ENCODE measurements around the gene ELOVL5.
"Not testable (repeated sequence)": the region's sequence is repeated elsewhere in the genome, so short reads cannot be mapped to it uniquely, and the experiment has no call there.

ELOVL5 gene, protein sequence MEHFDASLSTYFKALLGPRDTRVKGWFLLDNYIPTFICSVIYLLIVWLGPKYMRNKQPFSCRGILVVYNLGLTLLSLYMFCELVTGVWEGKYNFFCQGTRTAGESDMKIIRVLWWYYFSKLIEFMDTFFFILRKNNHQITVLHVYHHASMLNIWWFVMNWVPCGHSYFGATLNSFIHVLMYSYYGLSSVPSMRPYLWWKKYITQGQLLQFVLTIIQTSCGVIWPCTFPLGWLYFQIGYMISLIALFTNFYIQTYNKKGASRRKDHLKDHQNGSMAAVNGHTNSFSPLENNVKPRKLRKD

DNA sequence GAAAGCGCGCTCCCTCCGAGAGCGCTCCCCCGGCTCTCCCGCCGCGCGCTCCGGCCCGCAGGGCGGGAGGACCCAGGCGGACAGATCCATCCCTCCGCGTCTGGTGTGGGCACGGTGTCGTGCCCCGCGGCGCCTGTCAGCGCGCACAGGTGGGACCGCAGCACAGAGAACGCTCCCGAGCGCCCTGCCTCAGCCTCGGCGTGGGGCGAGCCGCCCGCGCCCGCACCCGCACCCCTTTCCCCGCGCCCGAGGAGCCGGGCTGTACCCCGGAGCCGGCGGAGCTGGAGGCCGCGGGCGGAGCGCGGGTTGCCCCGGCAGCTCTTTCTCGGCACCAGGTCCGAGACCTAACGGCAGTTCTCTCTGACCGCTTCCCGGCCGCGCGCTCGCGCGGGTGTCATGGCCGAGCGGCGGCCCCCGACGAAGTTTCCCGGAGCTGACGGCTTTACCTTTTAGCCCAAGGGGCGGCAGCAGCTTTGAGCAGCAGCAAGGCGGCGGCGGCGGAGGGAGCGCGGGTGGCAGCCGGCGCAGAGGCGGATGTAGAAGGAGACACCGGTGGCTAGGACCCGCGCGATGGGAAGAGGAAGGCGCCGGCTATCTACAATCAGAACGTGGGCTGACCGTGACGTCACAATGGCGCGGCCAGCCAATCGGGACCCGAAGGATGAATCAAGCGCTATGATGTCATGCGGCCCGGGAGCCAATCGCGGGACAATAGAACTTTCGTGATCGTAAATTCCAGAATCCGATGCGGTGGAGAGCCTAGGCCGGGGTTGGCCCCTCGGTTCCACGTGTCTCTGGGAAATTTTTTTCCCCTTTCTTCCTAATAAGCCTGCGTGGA lies at the start of gene ELOVL5:
Gene ELOVL5 (minus strand): TSS at position 580 of the 838 bp plus-strand sequence. CDS start 53,251 bp downstream, outside the sequence.
- DNase-seq: peak; percentile 61

GRCh38 chr6:53397283-53397682 lies 48.5 kb upstream of the ELOVL5 start:
- DNase-seq: no peak

DNA sequence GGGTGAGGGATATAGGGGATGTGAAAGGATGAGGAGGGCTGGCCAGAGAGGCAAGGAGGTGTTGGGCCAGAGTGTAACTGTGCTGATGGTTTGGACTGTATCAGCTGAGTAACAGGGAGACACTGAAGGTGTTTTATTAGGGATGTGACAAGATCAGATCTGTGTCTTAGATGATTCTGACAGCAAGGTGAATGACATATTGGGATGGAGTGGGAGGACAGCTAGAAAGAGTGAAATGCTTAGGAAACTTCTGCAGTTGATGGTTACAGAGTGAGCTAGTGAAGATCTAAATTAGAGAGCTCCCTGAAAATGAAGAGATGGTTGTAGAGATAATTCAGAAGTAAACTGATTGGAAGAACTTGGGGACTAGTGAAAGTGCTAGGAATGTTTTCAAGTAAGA lies 47.2 kb upstream of the ELOVL5 start:
- no peak for DNase-seq

- no peak for DNase-seq
Measured at GRCh38 chr6:53394704-53395103, 46.0 kb upstream of the ELOVL5 start.

DNA sequence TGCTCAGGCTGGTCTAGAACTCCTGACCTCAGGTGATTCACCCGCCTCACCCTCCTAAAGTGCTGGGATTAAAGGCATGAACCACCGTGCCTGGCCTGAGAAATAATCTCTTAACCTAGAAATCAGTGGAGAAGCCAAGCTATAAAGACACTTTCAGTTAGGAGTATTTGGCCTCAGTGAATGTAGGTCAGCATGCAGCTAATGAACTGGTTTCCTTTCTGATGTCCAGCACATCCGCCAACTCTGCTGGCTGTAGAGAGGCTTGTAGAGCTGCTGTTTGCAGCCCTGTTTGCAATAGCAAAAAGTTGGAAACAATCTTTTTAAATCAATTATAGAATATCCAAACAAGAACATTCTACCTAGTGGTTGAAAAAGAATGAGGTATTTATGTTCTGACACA lies 42.4 kb upstream of the ELOVL5 start:
- DNase-seq: no peak

DNA sequence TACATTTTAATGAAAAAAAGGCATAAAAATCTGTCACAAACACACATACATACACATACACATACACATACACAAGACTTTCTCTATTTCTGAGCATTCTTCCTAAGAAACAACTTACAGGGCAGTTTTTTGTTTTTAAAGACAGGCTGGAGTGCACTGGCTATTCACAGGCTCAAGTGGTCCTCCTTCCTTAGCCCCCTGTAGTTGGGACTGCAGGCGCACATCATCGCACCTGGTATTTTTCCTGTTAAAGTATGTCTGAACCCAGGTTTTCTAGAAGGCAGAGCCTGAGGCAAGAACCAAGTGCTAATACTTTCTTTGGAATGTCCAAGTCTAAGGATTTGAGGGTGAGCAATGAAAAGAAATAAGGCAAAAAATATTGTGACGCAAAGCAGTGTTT lies 41.3 kb upstream of the ELOVL5 start:
- no peak for DNase-seq

- DNase-seq: not testable (repeated sequence)
Measured at GRCh38 chr6:53388615-53389014, 39.9 kb upstream of the ELOVL5 start.

GRCh38 chr6:53382421-53382820 lies 33.7 kb upstream of the ELOVL5 start:
- DNase-seq: no peak

GRCh38 chr6:53378208-53378607 lies 29.5 kb upstream of the ELOVL5 start:
- no peak for DNase-seq

GRCh38 chr6:53377793-53378192 lies 29.0 kb upstream of the ELOVL5 start:
- DNase-seq: no peak

DNA sequence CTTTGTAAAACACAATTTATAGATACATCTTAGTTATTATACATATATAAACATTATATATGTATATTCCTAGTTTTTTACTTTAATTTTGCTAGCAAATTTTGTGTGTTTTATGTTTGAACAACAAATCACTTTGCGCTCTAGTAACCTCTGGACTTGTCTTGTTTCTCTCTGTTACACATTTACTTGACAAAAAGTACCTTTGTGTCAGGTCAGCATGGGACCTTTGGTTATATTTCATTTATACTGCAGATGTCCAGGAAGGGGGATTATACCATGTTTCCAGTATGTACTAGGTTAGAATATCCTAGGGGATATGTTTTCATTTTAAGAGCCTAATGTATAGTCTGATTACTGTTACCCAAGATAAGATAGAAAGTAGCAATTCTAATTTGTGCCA lies 28.5 kb upstream of the ELOVL5 start:
- DNase-seq: no peak

- no peak for DNase-seq
Measured at GRCh38 chr6:53376661-53377226, 28.0 kb upstream of the ELOVL5 start.

- no peak for DNase-seq
Measured at GRCh38 chr6:53375847-53376246, 27.1 kb upstream of the ELOVL5 start.

DNA sequence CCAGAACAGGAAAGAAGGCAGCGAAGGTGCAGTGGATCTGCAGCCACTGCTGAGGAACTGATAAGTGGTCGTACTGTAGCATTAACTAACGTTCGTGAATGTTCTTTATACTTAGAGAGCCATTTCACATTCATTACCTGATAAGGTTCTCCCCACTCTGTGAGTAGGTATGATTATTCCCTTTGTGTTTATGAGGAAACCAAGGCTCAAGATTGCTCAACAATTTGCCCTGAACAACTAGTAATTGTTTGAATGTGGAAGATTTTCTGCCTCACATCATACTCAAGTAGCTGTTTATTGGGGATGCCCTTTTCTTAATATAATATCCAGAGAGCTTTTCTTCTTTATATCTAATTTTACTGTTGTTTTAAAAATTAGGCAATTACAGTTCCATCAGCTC lies 24.9 kb upstream of the ELOVL5 start:
- DNase-seq: no peak

- DNase-seq: no peak
Measured at GRCh38 chr6:53369876-53370515, 21.2 kb upstream of the ELOVL5 start.

DNA sequence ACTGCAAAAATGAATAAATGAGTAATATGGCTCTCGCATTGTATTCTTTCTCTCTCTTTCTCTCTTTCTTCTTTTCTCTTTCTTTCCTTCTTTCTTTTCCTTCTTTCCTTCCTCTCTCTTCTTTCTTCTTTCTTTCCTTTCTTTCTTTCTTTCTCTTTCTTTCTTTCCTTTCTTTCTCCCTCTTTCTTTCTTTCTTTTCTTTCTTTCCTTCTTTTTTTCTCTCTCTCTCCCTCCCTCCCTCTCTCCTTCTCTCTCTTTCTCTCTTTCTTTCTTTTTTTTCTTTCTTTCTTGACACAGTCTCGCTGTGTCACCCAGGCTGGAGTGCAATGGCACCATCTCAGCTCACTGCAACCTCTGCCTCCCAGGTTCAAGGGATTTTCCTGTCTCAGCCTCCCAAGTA lies 20.3 kb upstream of the ELOVL5 start:
- no peak for DNase-seq

DNA sequence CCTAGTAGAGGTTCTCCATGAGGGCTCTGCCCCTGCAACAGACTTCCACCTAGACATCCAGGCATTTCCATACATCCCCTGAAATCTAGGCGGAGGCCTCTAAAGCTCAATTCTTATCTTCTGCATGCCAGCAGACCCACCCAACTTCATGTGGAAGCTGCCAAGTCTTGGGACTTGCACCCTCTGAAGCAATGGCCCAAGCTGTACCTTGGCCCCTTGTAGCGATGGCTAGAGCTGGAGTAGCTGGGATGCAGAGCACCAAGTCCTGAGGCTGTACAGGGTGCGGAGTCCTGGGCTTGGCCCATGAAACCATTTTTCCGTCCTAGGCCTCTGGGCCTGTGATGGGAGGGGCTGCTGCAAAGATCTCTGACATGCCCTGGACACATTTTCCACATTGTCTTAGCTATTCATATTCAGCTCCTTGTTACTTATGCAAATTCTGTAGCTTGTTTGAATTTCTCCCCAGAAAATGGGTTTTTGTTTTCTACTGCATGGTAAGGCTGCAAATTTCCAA lies 17.4 kb upstream of the ELOVL5 start:
- DNase-seq: no peak

- DNase-seq: no peak
Measured at GRCh38 chr6:53363341-53364079, 14.8 kb upstream of the ELOVL5 start.

DNA sequence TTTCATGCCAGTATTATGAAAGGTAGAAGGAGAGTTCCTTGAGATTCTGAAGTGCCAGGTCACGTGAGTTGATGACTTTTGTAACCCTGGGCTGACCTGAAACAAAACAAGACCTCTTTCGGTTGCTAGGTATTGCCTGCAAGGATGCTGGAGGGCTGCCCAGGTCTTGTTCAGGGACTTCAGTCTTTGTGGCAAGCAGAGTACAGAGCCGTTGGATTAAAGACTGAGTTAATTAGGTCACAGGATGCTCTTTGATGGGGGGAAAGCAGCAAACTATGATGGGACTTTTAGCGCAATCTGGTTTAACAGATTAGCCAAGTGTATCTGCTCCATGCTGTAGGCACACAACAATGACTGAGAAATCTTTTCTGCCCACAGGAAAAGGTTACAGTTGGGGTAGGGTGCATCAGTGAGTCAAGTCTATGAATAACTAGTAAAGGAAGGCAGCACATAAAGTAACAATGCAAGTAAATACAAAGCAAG lies 12.8 kb upstream of the ELOVL5 start:
- DNase-seq: no peak

DNA sequence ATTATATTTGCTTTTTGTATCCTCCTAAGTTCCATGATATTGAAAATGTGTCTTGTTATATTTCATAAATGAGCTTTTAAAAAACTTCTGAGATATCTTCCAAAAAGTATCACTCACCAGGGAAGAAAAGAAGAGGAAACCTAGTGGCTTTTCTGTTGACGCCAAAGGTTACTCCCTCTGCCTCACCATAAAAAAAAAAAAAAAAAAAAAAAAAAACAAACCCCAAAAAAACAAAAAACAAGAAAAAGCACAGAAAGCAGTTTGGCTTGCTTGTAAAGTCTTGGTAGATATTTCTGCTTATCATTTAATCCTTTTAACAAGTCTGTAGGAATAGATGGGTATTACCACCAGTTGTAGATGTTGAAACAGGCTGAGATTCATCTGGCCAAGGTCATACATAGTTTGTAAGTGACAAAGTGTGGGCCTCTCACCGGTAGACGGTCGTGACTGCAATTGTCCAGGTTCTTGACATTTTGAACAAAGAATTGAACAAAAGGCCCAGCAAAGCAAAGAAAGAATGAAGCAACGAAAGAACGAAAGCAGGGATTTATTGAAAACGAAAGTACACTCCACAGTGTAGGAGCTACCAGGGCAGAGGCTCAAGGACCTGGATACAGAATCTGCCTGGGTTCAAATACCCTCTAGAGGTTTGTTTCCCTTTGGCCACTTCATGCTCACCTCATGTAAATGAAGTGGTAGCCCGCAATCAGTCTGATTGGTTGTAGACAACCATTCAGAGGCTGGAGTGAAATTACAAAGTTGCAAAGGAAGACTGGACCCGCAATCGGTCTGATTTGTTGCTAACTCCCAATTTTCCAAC lies 11.6 kb upstream of the ELOVL5 start:
- no peak for DNase-seq

- DNase-seq: no peak
Measured at GRCh38 chr6:53359843-53360092, 11.0 kb upstream of the ELOVL5 start.
